ENCODE measurements around the gene HS6ST1.

Gene HS6ST1

GRCh38 chr2:128347701-128348539 is 29.3 kb upstream of the HS6ST1 start:
- no peak for DNase-seq

- no peak for DNase-seq
These were observed 28.5 kb upstream of the HS6ST1 start for GRCh38 chr2:128347171-128347558.

DNA sequence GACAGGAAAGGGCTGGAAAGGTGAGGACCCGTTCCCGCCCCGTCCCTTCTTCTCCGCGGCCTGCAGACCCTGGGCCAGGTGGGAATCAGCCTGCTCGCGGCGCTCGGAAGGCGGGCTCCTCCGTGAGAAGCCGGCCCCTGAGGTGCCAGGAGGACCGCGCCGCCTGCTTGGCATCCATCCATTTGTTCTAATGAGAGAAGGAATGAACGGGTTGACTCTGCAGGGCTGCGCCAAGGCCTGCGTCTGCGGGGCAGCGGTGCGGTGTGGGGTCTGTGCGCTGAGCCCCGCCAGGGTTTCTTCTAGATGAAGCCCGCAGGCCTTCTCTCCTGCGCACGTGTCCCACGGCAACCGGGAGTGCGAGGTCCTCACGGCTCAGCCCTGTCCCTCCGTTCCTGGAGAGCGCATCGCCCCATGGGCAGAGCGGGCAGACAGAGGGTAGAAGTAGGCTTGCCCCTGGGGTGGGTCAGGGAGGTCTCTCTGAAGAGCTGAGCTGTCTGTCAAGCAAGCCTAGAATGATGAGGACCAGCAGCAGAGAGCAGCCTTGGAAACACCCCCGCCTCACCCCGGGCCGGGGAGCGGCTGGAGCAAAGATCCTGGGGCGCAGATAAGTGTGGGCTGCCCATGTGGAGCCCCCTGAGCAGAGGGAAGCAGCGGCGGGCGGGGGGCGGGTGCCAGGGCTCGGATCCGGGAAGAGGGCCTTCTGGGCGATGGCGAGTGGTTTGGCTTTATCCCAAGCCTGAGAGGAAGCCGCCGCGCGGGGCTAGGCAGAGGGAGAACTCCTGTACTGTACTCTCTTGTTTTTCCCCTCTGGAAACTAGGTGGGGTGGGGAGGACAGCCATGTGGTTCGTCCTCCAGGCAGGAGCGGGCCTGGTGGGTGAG is 27.9 kb upstream of the HS6ST1 start:
- no peak for DNase-seq

GRCh38 chr2:128345436-128346165 is 26.9 kb upstream of the HS6ST1 start:
- DNase-seq = no peak

DNA sequence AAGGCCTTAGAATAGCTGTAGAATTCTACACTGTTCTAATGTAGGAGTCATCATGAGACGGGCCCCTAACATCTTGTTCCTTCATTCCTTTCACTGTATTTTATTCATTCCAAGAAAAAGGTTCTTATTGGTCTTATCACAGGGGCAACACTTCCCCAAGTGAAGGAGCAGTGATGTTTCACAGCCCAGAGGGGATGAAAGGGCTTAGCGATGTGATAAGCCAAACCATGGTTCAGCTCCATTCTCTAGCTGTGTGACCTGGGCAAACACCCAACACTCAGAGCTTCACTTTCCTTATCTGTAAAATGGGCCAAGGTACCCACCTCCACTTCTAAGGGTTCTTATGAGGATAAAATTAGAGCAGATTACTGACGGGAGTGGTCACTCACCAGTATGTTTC is 25.4 kb upstream of the HS6ST1 start:
- DNase-seq = no peak

DNA sequence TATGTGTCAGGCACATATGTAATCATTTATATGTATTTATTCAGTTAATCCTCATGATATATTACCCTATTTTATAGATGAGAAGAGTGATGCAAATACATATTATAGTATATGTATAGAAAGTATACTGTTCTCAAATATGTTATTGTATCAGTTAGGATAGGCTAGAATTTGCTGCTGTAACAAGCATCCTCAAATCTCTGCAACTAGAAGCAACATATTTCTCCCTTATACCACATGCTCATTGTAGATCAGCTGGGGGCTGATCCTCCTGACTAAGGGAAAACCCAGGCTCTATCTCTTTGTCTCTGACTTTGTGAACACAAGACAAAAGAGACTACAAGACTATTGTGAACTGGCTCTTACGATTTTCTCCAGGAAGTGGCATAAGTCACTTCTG is 24.8 kb upstream of the HS6ST1 start:
- DNase-seq = no peak

- DNase-seq = no peak
These were observed 23.9 kb upstream of the HS6ST1 start for GRCh38 chr2:128342550-128342949.

GRCh38 chr2:128341621-128342020 is 23.0 kb upstream of the HS6ST1 start:
- no peak for DNase-seq

GRCh38 chr2:128332091-128332634 is 13.5 kb upstream of the HS6ST1 start:
- no peak for DNase-seq

GRCh38 chr2:128330583-128330982 is 11.9 kb upstream of the HS6ST1 start:
- DNase-seq = no peak

DNA sequence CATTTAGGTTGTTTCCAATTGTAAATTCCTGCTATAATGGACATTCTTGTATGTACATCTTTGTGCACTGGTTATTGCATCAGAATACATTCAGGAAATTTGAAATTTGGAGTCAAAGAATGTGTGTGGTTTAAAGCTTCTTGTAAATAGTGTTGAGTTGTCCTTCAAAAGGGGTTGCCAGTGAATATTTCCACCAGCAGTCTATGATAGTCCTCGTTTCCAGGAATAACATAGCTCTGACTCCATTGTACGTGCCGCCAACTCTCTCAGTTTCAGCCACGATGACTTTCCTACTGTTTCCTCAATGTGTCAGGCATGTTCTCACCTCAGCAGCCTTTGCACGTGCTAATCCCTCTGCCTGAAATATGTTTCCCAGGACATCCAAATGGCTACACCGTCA is 10.9 kb upstream of the HS6ST1 start:
- DNase-seq = no peak

DNA sequence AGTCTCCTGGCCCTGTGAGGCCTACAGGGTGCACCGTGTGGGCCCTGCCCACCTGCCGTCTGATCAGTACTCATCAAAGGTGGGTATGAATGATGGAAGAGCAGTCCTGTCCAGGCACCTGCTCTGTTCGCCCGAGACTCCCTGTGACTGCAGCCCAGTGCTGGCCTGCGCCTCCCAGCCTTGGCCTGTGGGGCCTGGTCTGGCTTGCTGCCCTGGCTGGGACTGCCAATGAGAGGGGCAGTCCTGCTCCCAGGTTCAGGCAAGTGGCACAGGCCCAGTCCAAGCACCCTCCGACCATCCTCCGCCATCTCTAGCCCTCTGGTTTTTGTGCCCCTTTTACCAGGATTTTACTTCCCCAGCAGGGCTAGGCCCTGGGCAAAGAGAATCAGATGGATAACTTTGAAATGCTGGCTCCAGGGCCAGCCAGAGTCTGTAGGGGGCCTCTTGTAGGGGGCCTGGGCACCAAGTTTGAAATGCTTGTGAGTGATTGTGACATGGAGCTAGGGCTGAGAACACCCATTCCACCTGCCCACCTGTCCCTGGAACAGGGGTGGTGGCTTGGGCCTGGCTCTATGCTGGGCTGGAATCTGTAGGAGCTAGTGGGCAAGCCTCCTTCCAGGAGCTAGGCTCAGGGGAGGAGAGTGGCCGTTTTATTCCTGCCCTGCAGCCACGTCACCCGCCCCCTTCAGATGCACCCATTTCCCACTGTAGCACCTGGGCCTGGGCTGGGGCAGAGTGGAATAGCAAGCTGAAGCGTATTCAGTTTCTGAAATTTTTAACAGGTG is 8.7 kb upstream of the HS6ST1 start:
- no peak for DNase-seq

GRCh38 chr2:128326346-128326745 is 7.7 kb upstream of the HS6ST1 start:
- DNase-seq = no peak

GRCh38 chr2:128325611-128326181 is 7.0 kb upstream of the HS6ST1 start:
- no peak for DNase-seq

DNA sequence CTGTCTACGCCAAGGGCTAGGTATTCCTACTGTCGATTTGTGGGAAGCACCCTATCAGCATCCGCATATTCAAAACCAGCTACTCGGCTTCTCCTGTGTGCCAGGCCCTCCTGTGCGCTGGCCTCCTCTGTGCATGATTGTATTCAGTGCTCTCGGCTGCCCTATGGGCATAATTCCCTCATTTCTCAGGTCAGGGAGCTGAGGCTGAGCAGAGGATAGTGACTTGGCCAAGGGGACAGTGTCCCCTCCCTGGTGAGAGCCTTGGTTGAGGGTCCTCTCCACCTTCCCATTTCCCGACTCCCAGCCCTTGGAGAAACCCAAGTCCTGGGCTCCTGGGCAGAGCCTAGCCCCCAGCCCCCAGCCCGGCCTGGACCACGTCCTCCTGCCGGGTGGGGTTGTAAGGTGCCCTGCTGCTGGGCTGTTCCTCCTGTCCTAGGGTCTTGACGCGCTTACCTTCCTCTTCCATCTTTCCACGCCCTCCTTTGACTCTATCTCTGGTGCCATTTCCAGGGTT is 6.3 kb upstream of the HS6ST1 start:
- DNase-seq = no peak

DNA sequence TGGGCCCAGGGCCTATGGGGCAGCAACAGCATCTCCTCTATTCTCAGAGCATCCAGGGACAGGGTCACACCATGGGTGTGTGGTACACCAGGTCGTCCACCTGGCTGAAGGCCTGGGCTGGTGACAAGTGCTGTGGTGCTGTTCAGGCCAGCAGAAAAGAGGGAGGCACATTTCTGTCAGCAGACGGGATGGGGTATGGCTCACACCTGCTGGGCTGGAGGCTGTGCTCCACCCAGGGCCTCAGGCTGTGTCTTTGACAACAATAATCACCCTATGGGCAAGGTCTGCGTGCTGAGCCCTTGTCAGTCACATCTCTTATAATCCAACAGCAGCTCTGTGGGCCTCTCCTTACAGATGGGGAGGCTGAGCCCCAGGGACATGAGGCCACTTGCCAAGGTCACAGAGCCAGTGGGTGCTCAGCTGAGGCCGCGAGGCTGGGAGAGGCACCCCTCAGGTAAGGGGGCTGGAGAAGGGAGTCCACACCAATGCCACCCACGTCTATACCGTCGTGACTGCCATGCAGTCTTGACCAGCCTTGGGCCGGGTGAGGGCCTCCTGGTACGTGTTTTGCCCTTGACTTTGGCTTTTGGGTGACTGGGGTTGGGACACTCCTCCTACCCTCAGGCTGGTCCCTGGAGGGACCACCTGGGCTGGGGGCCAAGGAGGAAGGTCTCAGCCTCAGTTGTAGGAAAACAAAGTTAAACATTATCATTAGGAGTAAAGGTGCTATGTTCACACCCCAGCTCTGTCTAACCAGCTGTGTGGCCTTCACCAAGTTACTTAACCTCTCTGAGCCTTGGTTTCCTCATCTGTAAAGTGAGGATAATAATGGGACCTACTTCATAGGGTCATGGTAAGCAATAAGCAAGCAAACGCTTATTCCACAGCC is 5.6 kb upstream of the HS6ST1 start:
- no peak for DNase-seq

DNA sequence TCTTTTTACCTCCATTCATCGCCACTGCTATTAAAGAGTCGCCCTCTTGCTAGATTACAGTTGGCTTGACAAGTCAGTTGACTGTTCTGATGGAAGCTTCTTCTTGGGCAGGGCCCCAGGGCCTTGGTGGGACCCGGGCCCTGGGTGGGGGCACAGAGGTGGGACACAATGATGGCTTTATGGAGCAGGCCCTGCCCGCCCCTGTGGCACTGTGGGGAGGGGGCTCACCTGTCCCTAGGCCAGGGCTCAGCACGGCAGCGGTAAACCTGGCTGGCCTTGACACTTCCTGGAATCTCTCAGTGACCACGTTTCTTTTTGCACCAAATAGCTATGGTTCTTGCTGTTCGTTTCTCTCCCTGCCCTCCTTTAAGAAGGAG is 4.9 kb upstream of the HS6ST1 start:
- no peak for DNase-seq

- DNase-seq = no peak
These were observed 4.3 kb upstream of the HS6ST1 start for GRCh38 chr2:128322715-128323554.

All from CD4-positive, alpha-beta T cell treated with Interleukin-17A for 1 hour (primary cell).